ENCODE measurements around the gene PCSK6.

Gene PCSK6

DNA sequence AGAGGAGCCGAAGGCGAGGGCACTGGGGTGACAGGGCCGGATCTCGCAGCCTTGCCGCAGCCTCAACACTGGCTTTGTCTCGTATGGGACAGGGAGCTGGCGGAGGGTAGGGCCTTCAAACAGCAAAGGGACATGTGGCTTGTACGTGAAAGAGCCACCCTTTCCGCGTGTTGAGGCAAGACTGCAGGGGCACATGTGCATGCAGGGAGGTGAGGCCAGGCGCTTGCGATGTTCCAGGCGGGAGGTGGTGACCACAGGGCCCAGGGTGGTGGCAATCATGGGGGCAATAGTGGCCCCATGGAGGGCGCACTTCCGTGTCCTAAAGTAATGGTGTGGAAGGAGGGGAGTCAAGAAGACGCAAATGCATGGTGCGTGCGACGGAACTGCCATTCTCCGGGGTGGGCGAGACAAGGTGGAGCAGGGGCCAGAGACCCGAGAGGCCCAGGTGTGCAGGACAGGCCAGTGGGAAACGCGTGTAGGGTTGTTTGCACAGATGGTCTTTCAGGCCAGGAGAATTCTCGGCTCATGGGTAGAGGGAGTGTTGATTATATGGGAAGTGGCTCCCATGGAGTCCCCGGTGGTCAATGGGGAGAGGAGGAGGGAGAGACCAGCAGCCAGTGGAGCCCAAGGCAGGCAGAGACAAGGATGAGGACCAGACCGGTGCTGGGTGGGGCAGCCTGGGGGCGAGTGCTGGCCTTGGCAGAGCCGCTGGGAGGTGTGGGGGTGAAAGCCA, 45.8 kb upstream of the PCSK6 start:
- no peak overlapping the region for H3K4me3 ChIP-seq (ENCODE audit: low read length, poor library complexity, severe bottlenecking)
- H3K9ac ChIP-seq (ENCODE audit: low read depth, low read length, poor library complexity, severe bottlenecking): no peak overlapping the region
- H3K36me3 ChIP-seq (ENCODE audit: insufficient read depth, low read length): no peaks in the 10 kb centered on the region
- H3K9me3 ChIP-seq (ENCODE audit: insufficient read depth, low read depth, low read length): no peaks in the 10 kb centered on the region; the same call in 1 of the 2 replicates
- no peak overlapping the region for H3K4me2 ChIP-seq (ENCODE audit: low read depth, low read length, poor library complexity, severe bottlenecking)
- no peaks in the 10 kb centered on the region for H3K4me1 ChIP-seq (ENCODE audit: insufficient read depth, low read length, poor library complexity, severe bottlenecking)
- TF ChIP-seq EZH2phosphoT487 (IDR thresholded peaks at IDR 0.05; ENCODE audit: borderline replicate concordance): no peak
- TF ChIP-seq, protein P1, sequence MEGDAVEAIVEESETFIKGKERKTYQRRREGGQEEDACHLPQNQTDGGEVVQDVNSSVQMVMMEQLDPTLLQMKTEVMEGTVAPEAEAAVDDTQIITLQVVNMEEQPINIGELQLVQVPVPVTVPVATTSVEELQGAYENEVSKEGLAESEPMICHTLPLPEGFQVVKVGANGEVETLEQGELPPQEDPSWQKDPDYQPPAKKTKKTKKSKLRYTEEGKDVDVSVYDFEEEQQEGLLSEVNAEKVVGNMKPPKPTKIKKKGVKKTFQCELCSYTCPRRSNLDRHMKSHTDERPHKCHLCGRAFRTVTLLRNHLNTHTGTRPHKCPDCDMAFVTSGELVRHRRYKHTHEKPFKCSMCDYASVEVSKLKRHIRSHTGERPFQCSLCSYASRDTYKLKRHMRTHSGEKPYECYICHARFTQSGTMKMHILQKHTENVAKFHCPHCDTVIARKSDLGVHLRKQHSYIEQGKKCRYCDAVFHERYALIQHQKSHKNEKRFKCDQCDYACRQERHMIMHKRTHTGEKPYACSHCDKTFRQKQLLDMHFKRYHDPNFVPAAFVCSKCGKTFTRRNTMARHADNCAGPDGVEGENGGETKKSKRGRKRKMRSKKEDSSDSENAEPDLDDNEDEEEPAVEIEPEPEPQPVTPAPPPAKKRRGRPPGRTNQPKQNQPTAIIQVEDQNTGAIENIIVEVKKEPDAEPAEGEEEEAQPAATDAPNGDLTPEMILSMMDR (conservative IDR thresholded peaks at IDR 0.05; ENCODE audit: low read length): no peak
- no peaks in the 10 kb centered on the region for H3K9me2 ChIP-seq (replicated peaks; ENCODE audit: low read depth, low read length)
- no peaks in the 10 kb centered on the region for H3K79me2 ChIP-seq (ENCODE audit: insufficient read depth, low read length)
- H4K20me1 ChIP-seq (ENCODE audit: insufficient read depth, low read length, poor library complexity, severe bottlenecking): no peaks in the 10 kb centered on the region
- no peaks in the 10 kb centered on the region for H3F3A ChIP-seq (ENCODE audit: low read depth)
- no peaks in the 10 kb centered on the region for H3K27me3 ChIP-seq (ENCODE audit: insufficient read depth, low read length, poor library complexity, severe bottlenecking)
- no peak overlapping the region for H2AFZ ChIP-seq (ENCODE audit: low read length)

DNA sequence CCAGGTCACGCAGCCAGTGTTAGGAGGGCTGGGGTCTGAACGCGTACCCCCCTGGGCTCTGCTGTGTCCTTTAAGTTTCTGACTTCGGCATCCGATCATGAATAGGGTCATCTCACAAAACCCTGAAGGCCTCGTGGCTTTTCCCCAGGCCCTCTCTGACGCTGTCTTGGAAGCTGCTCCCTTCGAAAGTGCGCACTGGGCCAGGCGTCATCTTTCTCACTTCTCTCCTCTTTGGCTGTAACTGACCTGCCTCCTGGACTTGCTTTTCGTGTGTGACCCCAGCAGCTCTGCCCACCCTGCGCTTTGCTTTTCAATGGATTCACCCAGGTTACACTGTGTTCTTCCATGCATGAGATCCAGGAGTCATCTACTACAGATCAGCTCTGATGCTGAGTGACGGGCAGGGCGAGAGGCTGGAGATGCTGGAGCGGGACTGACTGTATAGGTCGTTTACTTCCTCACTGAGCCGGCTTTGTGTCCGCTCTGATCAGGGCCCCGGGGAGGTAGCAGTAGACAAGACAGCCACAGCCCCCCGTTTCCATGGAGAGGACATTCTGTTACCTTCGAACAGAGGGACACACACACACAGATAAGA, 45.0 kb upstream of the PCSK6 start:
- H3K9me3 ChIP-seq (ENCODE audit: insufficient read depth, low read depth, low read length): no peaks in the 10 kb centered on the region; the same call in 1 of the 2 replicates
- H3K27me3 ChIP-seq (ENCODE audit: insufficient read depth, low read length, poor library complexity, severe bottlenecking): no peaks in the 10 kb centered on the region
- H3K79me2 ChIP-seq (ENCODE audit: insufficient read depth, low read length): no peaks in the 10 kb centered on the region
- no peak overlapping the region for H3K4me3 ChIP-seq (ENCODE audit: low read length, poor library complexity, severe bottlenecking)
- no peak overlapping the region for H3K9ac ChIP-seq (ENCODE audit: low read depth, low read length, poor library complexity, severe bottlenecking)
- H3K4me1 ChIP-seq (ENCODE audit: insufficient read depth, low read length, poor library complexity, severe bottlenecking): no peaks in the 10 kb centered on the region
- TF ChIP-seq EZH2phosphoT487 (IDR thresholded peaks at IDR 0.05; ENCODE audit: borderline replicate concordance): no peak
- TF ChIP-seq, protein P1 (conservative IDR thresholded peaks at IDR 0.05; ENCODE audit: low read length): no peak
- H3F3A ChIP-seq (ENCODE audit: low read depth): no peaks in the 10 kb centered on the region
- H2AFZ ChIP-seq (ENCODE audit: low read length): no peak overlapping the region
- no peak overlapping the region for H3K4me2 ChIP-seq (ENCODE audit: low read depth, low read length, poor library complexity, severe bottlenecking)
- H3K9me2 ChIP-seq (replicated peaks; ENCODE audit: low read depth, low read length): no peaks in the 10 kb centered on the region
- H3K36me3 ChIP-seq (ENCODE audit: insufficient read depth, low read length): no peaks in the 10 kb centered on the region
- H4K20me1 ChIP-seq (ENCODE audit: insufficient read depth, low read length, poor library complexity, severe bottlenecking): no peaks in the 10 kb centered on the region

DNA sequence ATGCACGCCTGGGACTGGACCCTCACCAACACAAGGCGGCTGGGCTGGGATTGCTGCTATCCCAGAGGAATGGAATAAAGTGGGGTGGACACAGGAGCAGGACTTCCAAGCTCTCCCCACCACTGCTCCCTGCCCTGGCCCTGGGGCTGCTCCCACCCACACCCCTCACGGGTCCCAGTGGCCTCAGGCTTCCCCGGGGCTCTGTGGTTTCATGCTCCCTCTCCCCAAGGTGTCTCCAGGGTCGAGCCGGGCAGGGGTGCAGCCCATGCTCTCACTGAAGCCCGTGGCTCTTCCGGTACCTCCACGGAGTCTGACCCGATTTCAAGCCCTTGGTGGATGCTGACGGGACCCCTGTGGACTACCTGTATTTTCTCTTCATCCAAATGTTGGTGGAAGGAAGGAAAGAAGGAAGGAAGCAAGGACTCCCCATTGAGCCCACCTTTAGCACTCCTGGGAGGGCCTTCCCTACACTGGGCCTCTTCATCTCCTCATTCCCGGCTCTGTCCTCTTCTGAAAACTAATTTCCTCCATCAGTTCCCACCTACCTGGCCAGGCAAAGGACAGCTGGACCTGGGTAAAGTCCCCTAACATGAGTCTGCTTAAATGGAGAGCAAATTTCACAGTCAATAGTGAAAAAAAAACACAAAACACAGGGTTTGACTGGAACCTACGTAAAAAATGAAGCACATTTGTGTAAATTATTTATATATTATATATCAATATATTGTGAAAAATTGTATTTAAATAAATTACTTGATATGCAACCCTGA, 44.0 kb upstream of the PCSK6 start:
- Histone ChIP-seq H3K4me1 (ENCODE audit: insufficient read depth, low read length, poor library complexity, severe bottlenecking) (no peaks in the 10 kb centered on the region), H3K9ac (ENCODE audit: low read depth, low read length, poor library complexity, severe bottlenecking) (no peak overlapping the region), H3K79me2 (ENCODE audit: insufficient read depth, low read length) (no peaks in the 10 kb centered on the region), H2AFZ (ENCODE audit: low read length) (no peak overlapping the region), H3K27me3 (ENCODE audit: insufficient read depth, low read length, poor library complexity, severe bottlenecking) (no peaks in the 10 kb centered on the region), H3K9me2 (replicated peaks; ENCODE audit: low read depth, low read length) (no peaks in the 10 kb centered on the region), H3K4me3 (ENCODE audit: low read length, poor library complexity, severe bottlenecking) (no peak overlapping the region), H3K36me3 (ENCODE audit: insufficient read depth, low read length) (no peaks in the 10 kb centered on the region), H4K20me1 (ENCODE audit: insufficient read depth, low read length, poor library complexity, severe bottlenecking) (no peaks in the 10 kb centered on the region), H3K9me3 (ENCODE audit: insufficient read depth, low read depth, low read length) (no peaks in the 10 kb centered on the region; the same call in 1 of the 2 replicates), H3F3A (ENCODE audit: low read depth) (no peaks in the 10 kb centered on the region), H3K4me2 (ENCODE audit: low read depth, low read length, poor library complexity, severe bottlenecking) (no peak overlapping the region)
- TF ChIP-seq, protein P1 (conservative IDR thresholded peaks at IDR 0.05; ENCODE audit: low read length): no peak
- TF ChIP-seq EZH2phosphoT487 (IDR thresholded peaks at IDR 0.05; ENCODE audit: borderline replicate concordance): no peak
